22Rv1 (cell line): ENCODE results near the gene CLN5.

ENCODE experiments used
- CTCF ChIP-seq: fragments of 450-650 bp; IDR thresholded peaks from 2 replicates; pipeline ENCODE4 v1.5.1; 2017; ENCODE audit warnings: mild to moderate bottlenecking
- ZFX ChIP-seq: fragments of 450-650 bp; IDR thresholded peaks from 2 replicates; pipeline ENCODE4 v1.6.1; 2017; ENCODE audit warnings: antibody characterized with exemption, borderline replicate concordance

GRCh38 chr13:77040076-77040475, 48.2 kb downstream of the CLN5 start:
- TF ChIP-seq CTCF (no peak), ZFX (no peak)
